Right lobe of liver (tissue), 4 donors: ENCODE measurements around the gene SYT6.

Source experiments
- POLR2A ChIP-seq: fragments of 450-650 bp; IDR thresholded peaks from one replicate; pipeline ENCODE4 v1.6.1; 2017; ENCODE audit warnings: antibody characterized with exemption, mild to moderate bottlenecking
- TF ChIP-seq, protein P1 (sequence below), 4 donors: fragments of 200-600 bp in 3 of 4; fragments of 450-650 bp in 1 of 4; IDR thresholded peaks; one replicate each; pipeline versions ENCODE4 v1.5.1 to v1.8.0; 2016 to 2022; ENCODE audit warnings: antibody characterized with exemption in 4 of 4, mild to moderate bottlenecking in 2 of 4
- donor health status: DM: no; HTN: no; CAD: no.
- donor health status: DM: no; HTN: no; CAD: no.
- donor health status: DM: no; HTN: yes; CAD: no.

DNA sequence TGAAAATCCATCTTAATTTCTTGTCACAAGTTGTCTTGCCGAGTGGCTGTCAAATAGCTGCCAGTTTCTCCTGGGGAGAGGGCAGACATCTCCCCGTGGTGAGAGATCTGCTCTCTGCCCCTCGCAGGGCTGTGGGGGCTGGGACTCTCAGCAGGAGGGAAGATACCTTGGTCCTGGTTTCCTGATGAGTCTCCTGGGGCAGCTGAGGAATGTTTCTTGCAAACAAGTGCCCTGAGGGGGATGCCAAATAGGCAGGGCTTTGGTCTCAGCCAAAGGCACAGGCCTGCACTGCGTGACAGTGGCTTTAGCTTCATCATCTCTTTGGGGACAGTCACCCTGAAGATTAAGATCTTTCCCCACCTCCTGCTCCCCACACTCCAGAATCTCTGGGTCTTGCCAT, 40.9 kb downstream of the SYT6 start:
- no peak for TF ChIP-seq POLR2A
- TF ChIP-seq, protein P1, sequence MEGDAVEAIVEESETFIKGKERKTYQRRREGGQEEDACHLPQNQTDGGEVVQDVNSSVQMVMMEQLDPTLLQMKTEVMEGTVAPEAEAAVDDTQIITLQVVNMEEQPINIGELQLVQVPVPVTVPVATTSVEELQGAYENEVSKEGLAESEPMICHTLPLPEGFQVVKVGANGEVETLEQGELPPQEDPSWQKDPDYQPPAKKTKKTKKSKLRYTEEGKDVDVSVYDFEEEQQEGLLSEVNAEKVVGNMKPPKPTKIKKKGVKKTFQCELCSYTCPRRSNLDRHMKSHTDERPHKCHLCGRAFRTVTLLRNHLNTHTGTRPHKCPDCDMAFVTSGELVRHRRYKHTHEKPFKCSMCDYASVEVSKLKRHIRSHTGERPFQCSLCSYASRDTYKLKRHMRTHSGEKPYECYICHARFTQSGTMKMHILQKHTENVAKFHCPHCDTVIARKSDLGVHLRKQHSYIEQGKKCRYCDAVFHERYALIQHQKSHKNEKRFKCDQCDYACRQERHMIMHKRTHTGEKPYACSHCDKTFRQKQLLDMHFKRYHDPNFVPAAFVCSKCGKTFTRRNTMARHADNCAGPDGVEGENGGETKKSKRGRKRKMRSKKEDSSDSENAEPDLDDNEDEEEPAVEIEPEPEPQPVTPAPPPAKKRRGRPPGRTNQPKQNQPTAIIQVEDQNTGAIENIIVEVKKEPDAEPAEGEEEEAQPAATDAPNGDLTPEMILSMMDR (IDR thresholded peaks at IDR 0.05), result no peak
